SK-N-MC (cell line): Measurements from ENCODE around the gene CHMP4B.

Experiments
- DNase-seq: peaks from one replicate; pipeline ENCODE4 v3.0.0-alpha.2; 2011; ENCODE audit warnings: low read depth, low spot score
- H3K27ac ChIP-seq: fragments of 200-600 bp; sonication (generic); 2 replicates; pipeline ENCODE4 v1.5.1; 2016; ENCODE audit warnings: mixed run types
- H3K36me3 ChIP-seq: fragments of 200-600 bp; sonication (generic); 2 replicates; pipeline ENCODE4 v1.6.1; 2017; ENCODE audit warnings: antibody characterized with exemption, low read length, mixed read lengths; ENCODE audit not compliant: insufficient read depth
- H3K4me3 ChIP-seq: fragments of 200-600 bp; sonication (generic); 2 replicates; pipeline ENCODE4 v1.5.1; 2016
- H3K9ac ChIP-seq: fragments of 200-600 bp; sonication (generic); 2 replicates; pipeline ENCODE4 v1.8.0; 2017; ENCODE audit warnings: mixed run types, mixed read lengths; ENCODE audit not compliant: insufficient read length
- H3K9me3 ChIP-seq: fragments of 200-600 bp; sonication (generic); 2 replicates; pipeline ENCODE4 v1.6.1; 2017; ENCODE audit warnings: low read depth, mild to moderate bottlenecking, antibody characterized with exemption, low read length, moderate library complexity, mixed read lengths
- EZH2 ChIP-seq: fragments of 200-600 bp; sonication (generic); IDR thresholded peaks from one replicate; pipeline ENCODE4 v1.6.1; 2017; ENCODE audit warnings: antibody characterized with exemption
- FOXP2 ChIP-seq: optimal IDR thresholded peaks from 2 replicates; pipeline ENCODE3; 2011; ENCODE audit warnings: mild to moderate bottlenecking, moderate library complexity; ENCODE audit not compliant: insufficient read depth; ENCODE audit errors: extremely low read length, control extremely low read depth
- POLR2AphosphoS5 ChIP-seq: IDR thresholded peaks from 2 replicates; pipeline ENCODE4 v1.6.1; 2012; ENCODE audit warnings: mild to moderate bottlenecking, low read depth, low read length, borderline replicate concordance

The CHMP4B gene

GRCh38 chr20:33837096-33837830 is 26.1 kb downstream of the CHMP4B start:
- no peak for DNase-seq
- Histone ChIP-seq H3K9me3 (no peaks in the 10 kb centered on the region), H3K27ac (no peak overlapping the region), H3K36me3 (peaks cover 3% of the 10 kb centered on the region), H3K4me3 (no peak overlapping the region), H3K9ac (no peak overlapping the region)
- TF ChIP-seq FOXP2, result no peak
- TF ChIP-seq POLR2AphosphoS5, result no peak
- TF ChIP-seq EZH2, result no peak

DNA sequence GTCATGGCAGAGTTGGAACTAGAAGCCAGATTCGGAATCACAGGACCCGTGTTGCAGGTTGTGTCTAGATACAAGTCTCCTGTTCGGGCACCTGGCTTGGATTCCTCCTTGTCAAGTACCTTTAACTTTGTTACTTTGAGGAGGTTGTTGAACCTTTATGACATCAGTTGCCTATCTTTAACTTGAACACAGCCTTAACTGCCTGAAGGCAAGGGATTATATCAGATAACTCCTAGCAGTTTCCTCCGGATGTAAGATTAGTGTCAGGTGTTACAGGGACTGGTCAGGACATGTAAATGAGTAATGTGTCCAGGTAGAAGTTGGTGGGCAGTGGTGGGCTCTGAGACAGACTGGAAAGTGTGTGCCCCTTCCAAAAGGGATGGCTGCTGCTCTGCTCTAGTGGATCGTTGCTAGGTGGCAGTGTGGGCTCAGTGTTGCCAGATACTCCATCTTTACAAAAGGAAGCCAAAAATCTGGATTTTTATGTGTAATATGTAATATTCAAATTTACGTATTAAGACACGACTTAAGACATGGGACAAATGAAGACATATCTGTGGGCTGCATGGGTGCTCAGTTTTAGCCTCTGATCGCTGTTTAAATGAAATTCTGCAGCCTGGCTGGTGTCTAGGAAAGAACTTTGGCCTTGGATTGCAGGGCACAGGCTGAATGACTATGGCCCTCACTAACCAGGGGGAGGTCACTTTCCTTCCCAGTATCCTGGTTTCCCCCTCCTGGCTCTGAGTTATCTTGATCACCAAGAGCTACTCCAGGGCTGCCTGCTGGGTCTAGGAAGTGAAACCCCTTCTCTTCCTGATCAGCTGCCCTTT is 27.1 kb downstream of the CHMP4B start:
- DNase-seq, result no peak
- TF ChIP-seq EZH2, result no peak
- no peak for TF ChIP-seq POLR2AphosphoS5
- no peak for TF ChIP-seq FOXP2
- Histone ChIP-seq H3K9me3 (no peaks in the 10 kb centered on the region), H3K9ac (no peak overlapping the region), H3K27ac (no peak overlapping the region), H3K4me3 (no peak overlapping the region), H3K36me3 (peaks cover 3% of the 10 kb centered on the region)

- H3K36me3 ChIP-seq, result peaks cover 3% of the 10 kb centered on the region; the same call in 1 of the 2 replicates
- no peak overlapping the region for H3K27ac ChIP-seq
- TF ChIP-seq EZH2 (no peak), FOXP2 (no peak), POLR2AphosphoS5 (no peak)
- H3K9ac ChIP-seq, result no peak overlapping the region
- DNase-seq, result no peak
- H3K4me3 ChIP-seq, result no peak overlapping the region
- H3K9me3 ChIP-seq, result no peaks in the 10 kb centered on the region
Measured at GRCh38 chr20:33839591-33839990, 28.4 kb downstream of the CHMP4B start.

DNA sequence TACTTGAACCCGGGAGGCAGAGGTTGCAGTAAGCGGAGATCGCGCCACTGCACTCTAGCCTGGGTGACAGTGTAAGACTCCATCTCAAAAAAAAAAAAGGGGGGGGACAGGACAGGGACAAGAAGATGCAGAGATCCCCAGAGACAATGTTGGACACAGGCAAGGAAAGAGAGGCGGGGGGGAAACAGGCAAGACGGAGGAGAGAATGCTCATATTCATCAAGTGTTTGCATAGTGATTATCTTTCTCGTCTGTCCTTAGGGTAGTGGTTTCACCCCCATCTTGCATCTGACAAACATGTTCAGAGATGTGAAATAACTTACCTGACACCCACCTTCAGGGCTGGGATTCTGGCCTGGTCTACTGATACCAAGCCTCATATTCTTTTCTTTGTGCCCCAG is 29.0 kb downstream of the CHMP4B start:
- Histone ChIP-seq H3K9me3 (no peaks in the 10 kb centered on the region), H3K36me3 (peaks cover 2% of the 10 kb centered on the region; the same call in 1 of the 2 replicates), H3K9ac (no peak overlapping the region), H3K27ac (no peak overlapping the region), H3K4me3 (no peak overlapping the region)
- TF ChIP-seq EZH2, result no peak
- no peak for TF ChIP-seq POLR2AphosphoS5
- TF ChIP-seq FOXP2, result no peak
- DNase-seq, result no peak

DNA sequence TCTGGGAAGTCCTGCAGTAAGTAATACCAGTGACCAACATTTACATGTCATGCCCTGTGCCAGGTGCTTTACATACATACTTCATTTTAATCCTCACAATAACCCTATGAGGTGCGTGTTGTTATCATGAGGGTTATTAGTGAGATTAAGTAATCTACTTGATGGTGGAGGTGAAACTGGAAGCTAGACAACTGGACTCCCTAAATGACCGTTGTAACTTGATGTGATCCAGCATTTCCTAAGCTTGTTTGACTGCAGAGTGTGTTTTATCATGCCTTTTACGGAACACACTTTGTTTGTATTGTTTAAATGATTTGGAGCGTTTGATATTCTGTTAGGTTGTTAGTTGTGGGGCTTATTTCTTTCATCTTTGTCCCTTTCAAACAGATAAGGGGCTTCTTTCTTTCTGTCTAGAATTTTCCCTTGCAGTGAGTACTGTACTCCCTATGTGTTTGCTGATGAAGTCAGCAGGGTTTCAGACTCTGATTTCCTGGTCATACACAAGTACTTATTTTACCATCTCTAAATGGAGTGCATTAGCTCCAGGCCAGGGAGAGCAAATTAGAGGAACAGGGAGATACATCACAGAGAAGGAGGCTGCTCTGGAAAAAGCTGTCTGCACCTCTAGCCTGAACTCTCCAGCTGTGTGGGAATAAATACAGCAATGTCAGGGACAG is 29.7 kb downstream of the CHMP4B start:
- no peak overlapping the region for H3K4me3 ChIP-seq
- TF ChIP-seq EZH2 (no peak), POLR2AphosphoS5 (no peak), FOXP2 (no peak)
- H3K27ac ChIP-seq, result no peak overlapping the region
- no peak overlapping the region for H3K9ac ChIP-seq
- H3K9me3 ChIP-seq, result no peaks in the 10 kb centered on the region
- H3K36me3 ChIP-seq, result no peaks in the 10 kb centered on the region
- no peak for DNase-seq

- H3K4me3 ChIP-seq, result no peak overlapping the region
- H3K9ac ChIP-seq, result no peak overlapping the region
- no peak for TF ChIP-seq EZH2
- no peak for TF ChIP-seq POLR2AphosphoS5
- TF ChIP-seq FOXP2, result no peak
- H3K36me3 ChIP-seq, result no peaks in the 10 kb centered on the region
- H3K9me3 ChIP-seq, result no peaks in the 10 kb centered on the region
- H3K27ac ChIP-seq, result no peak overlapping the region
- DNase-seq, result no peak
Measured at GRCh38 chr20:33841436-33841799, 30.3 kb downstream of the CHMP4B start.

- DNase-seq, result no peak
- Histone ChIP-seq H3K4me3 (no peak overlapping the region), H3K36me3 (no peaks in the 10 kb centered on the region), H3K9ac (no peak overlapping the region), H3K9me3 (no peaks in the 10 kb centered on the region), H3K27ac (no peak overlapping the region)
- no peak for TF ChIP-seq FOXP2
- TF ChIP-seq POLR2AphosphoS5, result no peak
- no peak for TF ChIP-seq EZH2
Measured at GRCh38 chr20:33842346-33842745, 31.2 kb downstream of the CHMP4B start.

DNA sequence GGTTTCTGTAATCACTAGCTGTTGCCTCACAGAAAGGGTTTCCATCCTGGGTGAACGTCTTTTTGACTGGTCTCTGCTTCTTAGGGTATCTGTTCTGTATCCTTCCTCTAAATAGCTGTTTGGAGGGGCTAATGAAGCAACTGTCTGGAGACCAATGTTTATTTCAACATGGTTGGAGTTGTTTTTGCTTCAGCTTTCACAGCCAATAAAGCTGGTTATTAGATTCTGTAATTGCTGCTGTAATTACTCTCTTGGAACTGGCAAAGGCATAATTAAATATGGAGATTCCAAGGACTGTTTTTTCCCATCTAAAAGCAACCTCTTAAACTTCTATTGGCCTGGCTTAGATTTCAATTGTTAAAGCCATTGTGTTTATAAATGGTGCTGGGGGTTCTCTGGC is 31.9 kb downstream of the CHMP4B start:
- Histone ChIP-seq H3K27ac (no peak overlapping the region), H3K9me3 (no peaks in the 10 kb centered on the region), H3K4me3 (no peak overlapping the region), H3K36me3 (no peaks in the 10 kb centered on the region), H3K9ac (no peak overlapping the region)
- no peak for DNase-seq
- no peak for TF ChIP-seq POLR2AphosphoS5
- no peak for TF ChIP-seq FOXP2
- TF ChIP-seq EZH2, result no peak
